ENCODE results near the gene FBN1. TPM values are rescaled to one million over a fixed set of nuclear protein-coding genes. Genes with fewer than 3 reads are reported as not detected.
A peak's percentile ranks its signal among the peaks of the same experiment; 100 is the strongest.

The FBN1 gene
- polyA plus RNA-seq, 1 experiment: 565 TPM

DNA sequence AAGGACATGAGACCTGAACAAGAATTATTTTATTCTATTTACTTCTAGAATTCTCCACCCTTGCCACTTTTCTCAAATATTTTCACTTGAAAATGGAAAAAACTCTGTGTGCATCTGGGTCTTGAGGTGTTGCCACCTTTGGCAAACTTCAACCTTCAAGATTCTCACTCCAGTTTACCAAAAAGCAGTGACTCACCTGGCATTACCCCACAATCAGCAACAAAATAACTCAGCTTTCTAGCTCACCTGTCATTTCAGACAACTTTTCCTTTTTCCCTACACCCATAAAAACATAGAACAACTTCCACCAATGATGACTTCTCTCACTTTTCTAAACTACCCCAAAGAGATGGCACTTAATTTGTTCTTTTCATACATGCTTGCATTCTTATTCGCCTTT, 198.5 kb downstream of the FBN1 start:
- TF ChIP-seq, protein P1, sequence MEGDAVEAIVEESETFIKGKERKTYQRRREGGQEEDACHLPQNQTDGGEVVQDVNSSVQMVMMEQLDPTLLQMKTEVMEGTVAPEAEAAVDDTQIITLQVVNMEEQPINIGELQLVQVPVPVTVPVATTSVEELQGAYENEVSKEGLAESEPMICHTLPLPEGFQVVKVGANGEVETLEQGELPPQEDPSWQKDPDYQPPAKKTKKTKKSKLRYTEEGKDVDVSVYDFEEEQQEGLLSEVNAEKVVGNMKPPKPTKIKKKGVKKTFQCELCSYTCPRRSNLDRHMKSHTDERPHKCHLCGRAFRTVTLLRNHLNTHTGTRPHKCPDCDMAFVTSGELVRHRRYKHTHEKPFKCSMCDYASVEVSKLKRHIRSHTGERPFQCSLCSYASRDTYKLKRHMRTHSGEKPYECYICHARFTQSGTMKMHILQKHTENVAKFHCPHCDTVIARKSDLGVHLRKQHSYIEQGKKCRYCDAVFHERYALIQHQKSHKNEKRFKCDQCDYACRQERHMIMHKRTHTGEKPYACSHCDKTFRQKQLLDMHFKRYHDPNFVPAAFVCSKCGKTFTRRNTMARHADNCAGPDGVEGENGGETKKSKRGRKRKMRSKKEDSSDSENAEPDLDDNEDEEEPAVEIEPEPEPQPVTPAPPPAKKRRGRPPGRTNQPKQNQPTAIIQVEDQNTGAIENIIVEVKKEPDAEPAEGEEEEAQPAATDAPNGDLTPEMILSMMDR (IDR thresholded peaks at IDR 0.05; ENCODE audit: insufficient read depth, low read depth, low read length): no peak
- no peak for DNase-seq (ENCODE audit: low read depth)
- Histone ChIP-seq H3K36me3 (ENCODE audit: control insufficient read depth, insufficient read depth, low read length) (peaks cover 13% of the 10 kb centered on the region), H3K4me3 (ENCODE audit: low read depth, low read length) (no peak overlapping the region), H3K27me3 (ENCODE audit: control insufficient read depth, insufficient read depth, low read length) (no peaks in the 10 kb centered on the region)
- ChIA-PET CTCF (interaction anchor here (0.6 to 1.9 kb wide), 3 partner anchors 9 to 939 kb away, joined by 3 to 7 read pairs (median 6); no protein-coding TSS in a partner anchor), POLR2A (interaction anchor here (0.6 kb wide), 1 partner anchor 250 kb away, joined by 4 read pairs; no protein-coding TSS in a partner anchor)

DNA sequence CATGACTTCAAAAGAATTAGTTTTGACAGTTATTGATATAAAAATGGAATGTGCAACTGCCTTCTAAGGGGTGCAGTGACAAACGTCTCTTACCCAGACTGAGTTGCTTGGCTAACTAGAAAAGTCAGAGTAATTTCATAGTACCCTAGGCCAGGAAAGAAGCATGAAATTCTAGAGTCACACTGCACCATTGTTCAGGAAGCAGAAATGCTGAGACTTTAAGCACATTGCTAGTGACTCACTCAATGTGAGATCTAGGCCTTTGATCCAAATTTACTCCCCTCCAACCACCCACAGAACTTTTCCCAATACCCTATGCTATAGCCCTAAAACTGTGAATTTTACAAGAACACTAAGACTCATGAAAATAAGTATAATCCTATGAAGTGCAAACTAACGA, 203.5 kb downstream of the FBN1 start:
- ChIA-PET POLR2A (no interaction called here), CTCF (no interaction called here)
- TF ChIP-seq, protein P1 (IDR thresholded peaks at IDR 0.05; ENCODE audit: insufficient read depth, low read depth, low read length): no peak
- Histone ChIP-seq H3K4me3 (ENCODE audit: low read depth, low read length) (no peak overlapping the region), H3K36me3 (ENCODE audit: control insufficient read depth, insufficient read depth, low read length) (peaks cover 12% of the 10 kb centered on the region), H3K27me3 (ENCODE audit: control insufficient read depth, insufficient read depth, low read length) (no peaks in the 10 kb centered on the region)
- DNase-seq (ENCODE audit: low read depth): no peak

DNA sequence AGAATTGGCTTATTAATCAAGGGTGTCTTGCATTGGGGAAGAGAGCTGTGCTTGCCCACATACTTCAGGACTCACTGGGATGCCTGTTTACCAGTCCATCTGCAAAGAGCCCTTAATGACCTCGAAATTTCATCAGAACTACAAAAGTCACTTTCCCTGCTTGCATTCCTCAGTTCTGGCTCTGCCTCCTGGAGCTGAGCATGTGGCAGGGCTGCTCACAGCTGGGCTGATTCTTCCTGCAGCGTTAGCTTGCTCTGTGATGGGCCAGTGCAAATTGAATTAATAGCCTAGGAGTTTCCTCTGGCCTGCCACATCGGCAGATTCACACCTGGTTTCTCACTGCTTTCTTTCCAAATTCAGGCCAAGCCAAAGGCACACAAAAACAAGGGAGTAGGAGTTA, 205.4 kb downstream of the FBN1 start:
- TF ChIP-seq, protein P1 (IDR thresholded peaks at IDR 0.05; ENCODE audit: insufficient read depth, low read depth, low read length): no peak
- no peaks in the 10 kb centered on the region for H3K27me3 ChIP-seq (ENCODE audit: control insufficient read depth, insufficient read depth, low read length)
- no peak overlapping the region for H3K4me3 ChIP-seq (ENCODE audit: low read depth, low read length)
- ChIA-PET POLR2A (no interaction called here), CTCF (interaction anchor here (0.8 to 1.4 kb wide), 4 partner anchors 8 to 88 kb away, joined by 3 to 7 read pairs (median 3); no protein-coding TSS in a partner anchor)
- H3K36me3 ChIP-seq (ENCODE audit: control insufficient read depth, insufficient read depth, low read length): peaks cover 11% of the 10 kb centered on the region
- peak; percentile 80 for DNase-seq (ENCODE audit: low read depth)

DNA sequence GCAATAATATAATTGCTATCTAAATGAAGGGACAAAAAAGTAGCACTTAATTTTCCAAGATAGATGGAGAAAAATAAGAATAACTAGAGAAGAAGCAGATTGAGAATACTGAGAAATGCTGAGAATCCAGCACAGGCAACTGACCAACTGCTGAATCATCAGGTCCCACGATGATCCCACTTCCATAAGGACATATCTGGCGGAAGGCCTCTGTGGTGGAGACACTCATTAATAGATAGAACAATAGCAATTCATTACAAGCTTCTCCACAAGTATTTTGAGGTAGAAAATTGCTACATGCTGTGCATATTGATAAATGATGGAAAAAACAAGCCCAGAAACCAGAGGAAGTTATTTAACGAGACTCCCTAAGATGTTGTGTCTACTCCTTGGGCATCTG, 208.3 kb downstream of the FBN1 start:
- CTCF ChIA-PET: interaction anchor here (1.2 to 2.0 kb wide), 4 partner anchors 10 to 25 kb away, joined by 3 to 6 read pairs (median 4); no protein-coding TSS in a partner anchor
- POLR2A ChIA-PET: no interaction called here

DNA sequence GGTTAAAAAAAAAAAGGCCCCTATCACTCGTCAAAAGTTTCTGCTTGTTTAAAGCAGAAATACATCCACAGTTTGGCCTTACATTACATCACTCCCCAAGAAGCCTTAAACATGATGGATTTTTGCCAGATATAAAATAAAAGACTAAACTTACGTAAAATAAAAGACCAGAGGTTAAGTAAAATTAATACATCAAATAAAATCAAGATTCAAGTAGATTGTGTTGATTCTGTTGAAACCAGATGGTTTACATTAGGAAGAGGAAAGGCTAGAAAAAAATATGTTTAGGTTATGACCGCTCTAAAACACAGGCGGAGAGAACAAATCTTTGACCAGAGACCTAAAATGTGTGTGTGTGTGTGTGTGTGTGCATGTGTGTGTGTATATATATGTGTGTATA, 210.2 kb downstream of the FBN1 start:
- CTCF ChIA-PET: no interaction called here
- POLR2A ChIA-PET: no interaction called here
- peaks cover 13% of the 10 kb centered on the region for H3K36me3 ChIP-seq (ENCODE audit: control insufficient read depth, insufficient read depth, low read length)
- no peaks in the 10 kb centered on the region for H3K27me3 ChIP-seq (ENCODE audit: control insufficient read depth, insufficient read depth, low read length)
- TF ChIP-seq, protein P1 (IDR thresholded peaks at IDR 0.05; ENCODE audit: insufficient read depth, low read depth, low read length): no peak
- DNase-seq (ENCODE audit: low read depth): no peak
- H3K4me3 ChIP-seq (ENCODE audit: low read depth, low read length): no peak overlapping the region

More for the DNA sequence above, 208.3 kb downstream of the FBN1 start:
- Histone ChIP-seq H3K27me3 (ENCODE audit: control insufficient read depth, insufficient read depth, low read length) (no peaks in the 10 kb centered on the region), H3K4me3 (ENCODE audit: low read depth, low read length) (no peak overlapping the region), H3K36me3 (ENCODE audit: control insufficient read depth, insufficient read depth, low read length) (peaks cover 12% of the 10 kb centered on the region)
- no peak for DNase-seq (ENCODE audit: low read depth)
- TF ChIP-seq, protein P1 (IDR thresholded peaks at IDR 0.05; ENCODE audit: insufficient read depth, low read depth, low read length): no peak
